Fibroblast of mammary gland (primary cell): ENCODE measurements around the gene PYGM.

Experiments
- DNase-seq: peaks from one replicate; pipeline ENCODE4 v3.0.0-alpha.2; 2010; ENCODE audit warnings: low read depth
- H3K4me3 ChIP-seq: 2 replicates; pipeline ENCODE4 v1.5.1; 2011; ENCODE audit warnings: low read depth, mild to moderate bottlenecking, low read length, moderate library complexity; ENCODE audit not compliant: control insufficient read depth
- CTCF ChIP-seq: conservative IDR thresholded peaks from 2 replicates; pipeline ENCODE4 v1.5.1; 2011; ENCODE audit warnings: low read depth, low read length, inconsistent platforms; ENCODE audit not compliant: control insufficient read depth, insufficient read depth

Gene PYGM

GRCh38 chr11:64720167-64720566, 39.6 kb downstream of the PYGM start:
- TF ChIP-seq CTCF: no peak
- no peak overlapping the region for H3K4me3 ChIP-seq
- no peak for DNase-seq

GRCh38 chr11:64719406-64719805, 40.4 kb downstream of the PYGM start:
- DNase-seq: no peak
- TF ChIP-seq CTCF: no peak
- H3K4me3 ChIP-seq: no peak overlapping the region

DNA sequence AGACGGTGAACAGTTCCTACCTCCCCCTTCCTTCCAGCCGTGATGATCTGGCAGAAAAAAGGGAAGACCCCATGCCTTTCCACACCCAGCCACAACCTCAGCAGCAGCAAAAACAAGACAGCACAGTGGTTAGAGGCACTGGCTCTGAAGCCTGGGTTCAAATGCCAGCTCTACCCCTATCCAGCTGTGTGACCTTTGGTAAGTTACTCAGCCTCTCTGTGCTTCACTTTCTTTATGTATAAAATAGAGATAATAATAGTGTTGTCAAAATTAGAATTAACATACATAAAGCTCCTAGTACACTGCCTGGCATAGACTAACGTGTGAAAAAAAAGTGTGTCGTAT, 41.0 kb downstream of the PYGM start:
- no peak for DNase-seq
- no peak overlapping the region for H3K4me3 ChIP-seq
- no peak for TF ChIP-seq CTCF

DNA sequence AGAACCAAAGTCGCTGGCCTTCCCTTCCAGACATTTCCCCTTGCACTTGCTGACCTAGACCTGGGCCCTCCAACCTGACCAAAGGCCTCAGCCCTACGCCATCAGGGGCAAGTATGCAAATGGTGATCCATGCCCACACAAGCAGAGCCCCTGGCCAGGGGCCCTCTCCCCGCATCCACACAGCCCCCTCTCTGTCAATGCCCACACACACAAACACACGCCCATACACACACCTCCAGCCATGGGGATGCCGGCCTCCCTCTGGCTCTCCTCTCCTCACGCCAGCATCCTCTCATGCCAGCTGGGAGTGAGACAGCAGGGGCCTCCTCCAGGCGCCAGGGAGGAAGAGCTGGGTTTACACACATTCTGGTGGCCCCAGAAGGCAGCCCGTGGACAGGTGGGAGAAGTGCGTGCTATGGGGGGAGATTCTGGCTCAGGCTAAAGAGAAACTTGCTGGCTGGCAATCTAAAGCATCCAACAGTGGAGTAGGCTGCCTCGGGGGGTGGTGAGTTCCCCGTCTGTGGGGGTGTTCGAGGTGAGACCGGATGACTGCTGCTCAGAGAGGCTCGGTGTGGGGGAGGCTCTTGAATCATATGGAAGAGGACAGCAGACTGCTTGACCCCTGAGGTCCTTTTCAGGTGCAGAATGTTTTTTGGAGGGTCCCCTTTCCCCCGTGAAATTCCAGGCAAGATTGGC, 41.5 kb downstream of the PYGM start:
- TF ChIP-seq CTCF: no peak
- H3K4me3 ChIP-seq: no peak overlapping the region
- DNase-seq: no peak

DNA sequence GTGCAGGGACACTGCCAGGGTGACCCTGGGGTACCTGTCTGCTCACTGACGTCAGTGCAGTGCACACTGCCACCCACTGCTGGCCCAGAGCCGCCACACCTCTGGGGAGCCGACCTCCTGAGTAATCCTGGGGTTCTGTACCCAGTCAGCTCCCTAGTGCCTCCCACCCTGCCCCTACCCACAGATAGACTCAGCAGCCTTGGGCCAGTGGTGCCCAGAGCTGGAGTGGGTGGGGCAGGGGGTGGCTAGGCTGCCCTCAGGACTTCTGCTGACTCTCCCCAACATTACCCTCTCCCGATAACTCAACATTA, 42.6 kb downstream of the PYGM start:
- DNase-seq: no peak
- H3K4me3 ChIP-seq: no peak overlapping the region
- no peak for TF ChIP-seq CTCF

DNA sequence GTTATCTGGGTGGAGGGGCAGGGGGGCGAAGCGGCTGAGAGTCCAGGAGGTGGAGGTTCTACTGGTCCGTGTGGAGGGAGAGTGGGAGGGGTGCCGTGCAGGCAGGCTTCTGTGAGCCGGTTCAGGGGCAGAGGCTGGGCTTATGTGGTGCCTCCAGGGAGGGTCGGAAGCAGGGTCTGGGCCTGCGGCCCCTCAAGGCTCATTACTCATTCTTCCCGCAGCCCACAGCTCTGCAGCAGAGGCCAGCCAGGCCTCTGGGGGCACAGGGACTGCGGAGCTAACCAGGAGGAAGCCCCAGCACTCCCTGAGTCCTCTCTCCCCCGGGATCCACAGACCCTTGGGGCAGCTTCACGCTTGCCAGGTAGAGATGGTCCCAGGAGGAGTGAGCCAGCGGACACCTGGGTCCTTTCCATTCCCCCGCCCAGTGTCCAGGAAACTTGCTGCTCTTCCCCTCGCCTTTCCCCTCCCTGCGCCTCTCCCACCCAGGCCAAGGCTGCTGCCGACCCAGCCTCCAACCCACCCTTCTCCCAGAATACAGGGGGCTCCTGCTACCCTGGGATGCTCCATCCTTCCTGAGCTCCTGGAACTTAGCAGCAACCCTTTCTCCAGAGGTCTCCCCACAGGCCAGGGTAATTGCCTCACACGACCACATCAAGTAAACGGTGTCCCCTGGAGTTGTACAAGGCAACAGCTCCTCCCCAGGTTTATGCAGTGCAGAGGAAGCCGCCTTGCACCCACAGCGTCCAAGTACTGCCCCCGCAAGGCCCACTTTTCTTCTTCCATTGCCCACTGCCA, 43.1 kb downstream of the PYGM start:
- no peak overlapping the region for H3K4me3 ChIP-seq
- DNase-seq: no peak
- no peak for TF ChIP-seq CTCF
